GM18519 (cell line): ENCODE data around the gene TECPR2.
"Not testable (repeated sequence)": the region's sequence is repeated elsewhere in the genome, so short reads cannot be mapped to it uniquely, and the experiment has no call there.

Experiments used
- ATAC-seq: cut with Tn5 transposase; IDR thresholded peaks from one replicate; pipeline ENCODE4 v1.9.1; 2021; ENCODE audit warnings: mild to moderate bottlenecking, moderate library complexity; ENCODE audit not compliant: unreplicated experiment, low FRiP score

The TECPR2 gene

DNA sequence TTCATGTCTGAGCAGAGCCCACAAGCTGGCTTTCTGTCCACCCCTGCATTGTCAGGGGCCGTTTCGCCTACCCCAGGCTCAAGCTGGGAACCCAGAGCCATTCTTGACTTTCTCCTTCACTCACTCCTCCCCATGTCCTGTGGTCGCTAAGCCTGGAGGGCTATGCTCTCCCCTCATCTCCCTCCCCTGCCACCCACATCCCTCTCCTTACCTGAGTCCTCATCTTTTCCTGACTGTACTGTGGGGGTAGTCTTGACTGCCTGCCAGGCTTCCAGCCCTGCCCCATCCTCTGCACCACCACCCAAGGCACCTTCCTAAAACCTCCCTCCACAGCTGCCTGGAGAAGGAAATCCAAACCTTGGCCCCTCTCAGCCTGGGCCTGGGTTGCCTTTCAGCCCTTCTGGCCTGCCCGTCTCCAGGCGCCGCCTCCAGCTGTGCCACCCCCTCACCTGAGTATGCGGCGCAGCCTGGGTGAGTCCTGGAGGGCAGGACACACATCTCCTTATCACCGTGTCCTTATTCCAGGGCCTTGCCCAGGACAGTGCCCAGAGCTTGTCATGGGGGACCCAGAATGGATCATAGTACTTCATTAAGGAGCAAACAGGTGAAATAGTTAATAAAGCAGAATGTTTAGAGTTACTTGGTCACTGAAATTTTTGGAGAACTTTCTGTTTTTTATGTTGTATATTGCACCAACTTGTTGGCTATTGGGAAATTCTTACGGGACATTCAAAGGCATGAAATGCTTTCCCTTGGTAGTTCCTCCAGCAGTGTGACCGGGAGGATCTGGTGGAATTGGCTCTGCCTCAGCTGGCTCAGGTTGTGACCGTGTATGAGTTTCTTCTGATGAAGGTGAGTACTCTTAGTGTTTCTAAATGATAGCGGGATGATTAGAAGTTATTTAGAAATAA, 28.7 kb upstream of the TECPR2 start:
- no peak for ATAC-seq

DNA sequence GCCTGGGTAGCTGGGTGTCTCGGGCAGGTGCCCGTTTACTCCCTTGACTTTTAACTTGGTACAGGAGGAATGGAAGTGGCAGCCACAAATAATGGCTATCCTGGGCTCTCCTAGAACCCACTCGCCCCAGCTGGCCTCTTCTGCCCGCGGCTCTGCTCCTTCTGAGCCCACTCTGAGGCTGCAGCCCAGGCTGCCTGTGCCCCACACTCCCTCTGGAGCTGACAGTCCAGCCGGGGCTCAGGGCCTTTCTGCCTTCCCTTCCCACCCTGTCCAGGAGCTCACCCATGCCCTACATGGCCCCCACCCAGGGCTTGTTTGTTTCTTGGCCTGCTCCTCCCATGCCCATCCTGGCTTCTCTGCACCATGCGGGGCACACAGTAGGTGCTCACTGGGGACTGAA, 27.6 kb upstream of the TECPR2 start:
- no peak for ATAC-seq

DNA sequence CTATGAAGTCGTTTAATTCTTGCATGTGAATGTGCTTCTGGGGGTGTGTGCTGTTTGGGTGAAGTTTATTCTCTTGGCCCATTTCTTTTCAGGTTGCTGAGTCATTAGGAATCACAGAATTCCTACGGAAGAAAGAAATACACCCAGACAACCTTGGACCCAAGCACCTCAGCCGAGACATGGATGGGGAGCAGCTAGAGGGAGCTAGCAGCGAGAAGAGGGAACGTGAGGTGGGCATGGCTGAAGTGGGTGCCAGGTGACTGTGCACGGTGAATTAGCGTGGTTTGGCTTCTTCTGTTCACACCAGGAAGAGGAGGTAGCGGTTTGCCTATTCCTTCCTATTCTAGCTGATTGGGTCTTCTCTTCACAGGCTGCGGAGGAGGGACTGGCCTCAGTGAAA, 24.0 kb upstream of the TECPR2 start:
- no peak for ATAC-seq

DNA sequence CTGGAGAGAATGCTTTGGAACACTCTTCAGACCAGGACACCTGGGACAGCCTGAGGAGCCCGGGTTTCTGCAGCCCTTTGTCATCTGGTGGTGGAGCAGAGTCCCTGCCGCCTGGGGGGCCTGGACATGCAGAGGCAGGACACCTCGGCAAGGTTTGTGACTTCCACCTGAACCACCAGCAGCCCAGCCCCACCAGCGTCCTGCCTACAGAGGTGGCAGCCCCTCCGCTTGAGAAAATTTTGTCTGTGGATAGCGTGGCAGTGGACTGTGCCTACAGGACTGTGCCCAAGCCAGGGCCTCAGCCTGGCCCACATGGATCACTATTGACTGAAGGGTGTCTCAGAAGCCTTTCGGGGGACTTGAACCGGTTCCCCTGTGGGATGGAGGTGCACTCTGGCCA, 21.2 kb upstream of the TECPR2 start:
- no peak for ATAC-seq

DNA sequence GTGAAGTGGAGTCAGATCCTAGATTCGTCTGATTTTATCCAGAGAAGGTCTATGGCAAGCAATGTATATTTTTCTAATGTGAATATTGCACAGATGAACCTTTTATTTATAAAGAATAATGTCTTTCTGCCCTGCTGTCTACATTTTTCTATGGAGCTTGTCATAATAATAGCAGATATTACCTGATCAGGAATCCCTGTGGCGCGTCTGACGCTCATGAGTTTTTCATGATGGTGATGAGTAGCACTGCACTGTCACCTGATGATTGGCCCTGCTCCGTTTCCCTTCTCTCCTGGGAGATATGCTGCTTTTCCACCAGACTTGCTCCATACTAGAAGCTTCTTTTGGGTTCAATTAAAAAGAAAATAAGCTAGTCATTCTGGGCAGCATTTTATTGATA, 20.5 kb upstream of the TECPR2 start:
- ATAC-seq, result no peak

DNA sequence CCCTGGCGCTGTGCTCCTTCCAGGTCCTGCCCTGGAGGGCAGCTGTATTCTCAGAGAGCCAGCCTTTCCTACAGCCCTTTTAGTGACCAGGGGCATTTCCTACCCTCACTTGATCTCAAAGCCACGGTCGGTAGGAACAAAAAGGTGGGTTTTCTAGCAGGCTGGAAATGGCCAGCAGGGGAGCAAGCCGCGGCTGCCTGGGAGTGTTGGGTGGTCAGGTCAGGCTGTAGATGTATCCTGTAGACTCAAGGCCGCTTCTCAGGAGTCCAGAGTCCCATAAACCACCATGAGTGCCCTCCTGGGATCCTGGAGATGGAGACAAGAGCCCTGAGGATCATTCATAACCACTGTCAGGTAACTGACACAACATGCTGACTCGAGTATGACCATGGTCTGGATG, 18.7 kb upstream of the TECPR2 start:
- no peak for ATAC-seq

DNA sequence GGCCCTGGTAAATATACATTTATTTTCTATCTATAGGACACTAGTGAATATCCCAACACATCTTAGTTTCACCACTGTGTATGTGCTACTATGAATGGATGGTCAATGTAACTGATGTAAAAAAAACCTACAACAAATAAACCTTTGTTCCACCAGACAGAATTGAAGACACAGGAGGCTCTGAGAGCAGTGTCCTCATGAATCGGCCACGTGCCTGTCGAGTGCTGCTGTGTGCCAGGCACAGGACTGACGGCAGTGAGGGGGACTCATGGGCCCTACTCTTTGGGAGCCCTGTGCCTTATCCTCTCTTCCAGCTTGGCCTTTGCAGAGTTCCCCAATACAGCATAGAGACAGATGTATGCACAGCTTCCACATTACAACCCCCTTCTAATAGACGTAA, 18.3 kb upstream of the TECPR2 start:
- ATAC-seq, result no peak

DNA sequence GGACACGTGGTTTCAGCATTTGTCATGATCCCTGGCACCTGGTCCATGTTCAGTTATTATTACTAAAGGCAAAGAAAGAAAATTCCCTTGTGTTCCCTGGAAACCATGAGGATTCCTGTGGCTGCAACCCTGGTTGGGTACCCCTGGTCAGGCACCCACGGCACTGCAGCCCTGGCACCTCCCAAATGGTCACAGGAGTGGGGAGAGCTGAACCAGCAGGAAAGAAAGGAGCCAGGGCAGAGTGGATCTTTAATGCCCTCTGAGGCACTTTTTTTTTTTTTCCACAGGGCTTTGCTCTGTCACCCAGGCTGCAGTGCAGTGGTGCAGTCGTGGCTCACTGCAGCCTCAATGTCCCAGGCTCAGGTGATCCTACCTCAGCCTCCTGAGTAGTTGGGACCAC, 17.5 kb upstream of the TECPR2 start:
- ATAC-seq, result no peak

DNA sequence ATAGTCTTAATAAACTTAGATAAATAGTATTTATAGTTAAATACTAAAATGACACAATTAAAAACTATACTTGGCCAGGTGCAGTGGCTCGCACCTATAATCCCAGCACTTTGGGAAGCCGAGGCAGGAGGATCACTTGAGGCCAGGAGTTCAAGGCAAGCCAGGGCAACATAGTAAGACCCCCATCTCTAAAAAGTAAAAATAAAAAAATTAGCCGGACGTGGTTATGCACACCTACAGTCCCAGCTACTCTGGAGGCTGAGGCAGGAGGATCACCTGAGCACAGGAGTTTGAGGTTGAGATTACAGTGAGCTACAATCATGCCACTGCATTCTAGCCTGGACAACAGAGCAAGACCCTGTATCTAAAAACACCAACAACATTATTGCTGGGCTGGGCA, 16.1 kb upstream of the TECPR2 start:
- ATAC-seq, result no peak

DNA sequence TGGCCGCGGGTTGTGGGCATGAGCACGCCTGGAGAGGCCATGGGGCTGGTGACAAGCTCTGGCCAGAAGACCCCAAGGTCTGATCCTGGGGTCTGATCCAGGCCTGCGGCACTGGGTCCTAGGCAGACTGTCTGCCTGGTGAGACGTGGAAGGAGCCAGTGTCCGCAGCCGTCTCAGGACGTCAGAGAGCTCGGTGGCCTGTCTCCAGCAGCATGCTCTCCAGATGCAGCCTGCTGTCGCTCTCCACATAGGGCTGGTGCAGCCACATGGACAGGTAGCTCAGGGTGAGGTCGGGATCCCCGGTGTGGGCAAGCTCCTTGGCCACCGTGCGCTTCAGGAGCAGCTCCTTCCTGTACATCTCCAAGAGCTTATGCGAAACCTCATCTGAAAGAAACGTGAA, 14.4 kb upstream of the TECPR2 start:
- ATAC-seq, result no peak

DNA sequence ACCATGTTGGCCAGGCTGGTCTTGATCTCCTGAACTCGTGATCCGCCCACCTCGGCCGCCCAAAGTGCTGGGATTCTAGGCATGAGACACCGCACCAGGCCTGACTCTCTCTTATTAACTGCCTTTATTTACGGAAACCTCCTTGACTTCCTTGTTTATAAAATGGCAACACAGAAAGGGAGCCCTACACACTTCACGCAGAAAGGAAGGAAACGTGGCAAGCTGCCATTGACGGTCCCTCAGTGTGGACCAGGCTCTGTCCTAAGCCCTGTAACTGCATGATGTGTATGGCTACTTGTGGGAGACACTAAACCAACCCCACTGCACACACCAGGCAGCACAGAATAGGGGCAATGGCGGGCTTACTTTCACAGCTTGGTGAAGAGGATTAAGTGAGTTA, 11.7 kb upstream of the TECPR2 start:
- no peak for ATAC-seq

DNA sequence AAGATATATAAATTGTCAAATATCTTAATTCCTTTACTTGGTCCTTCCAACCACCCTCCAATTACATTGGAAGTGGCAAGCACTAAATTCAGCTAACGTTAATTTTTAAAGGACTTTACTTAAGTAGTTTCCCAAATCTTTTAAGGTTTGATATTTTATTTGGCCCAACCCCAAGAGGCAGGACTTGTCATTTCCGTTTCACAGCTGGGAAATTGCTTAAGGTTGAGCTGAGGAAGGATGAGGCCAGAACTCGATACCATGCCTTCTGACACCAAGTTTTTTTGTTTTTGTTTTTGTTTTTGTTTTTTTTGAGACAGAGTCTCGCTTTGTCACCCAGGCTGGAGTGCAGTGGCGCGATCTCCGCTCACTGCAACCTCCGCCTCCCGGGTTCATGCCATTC, 11.1 kb upstream of the TECPR2 start:
- ATAC-seq, result not testable (repeated sequence)

DNA sequence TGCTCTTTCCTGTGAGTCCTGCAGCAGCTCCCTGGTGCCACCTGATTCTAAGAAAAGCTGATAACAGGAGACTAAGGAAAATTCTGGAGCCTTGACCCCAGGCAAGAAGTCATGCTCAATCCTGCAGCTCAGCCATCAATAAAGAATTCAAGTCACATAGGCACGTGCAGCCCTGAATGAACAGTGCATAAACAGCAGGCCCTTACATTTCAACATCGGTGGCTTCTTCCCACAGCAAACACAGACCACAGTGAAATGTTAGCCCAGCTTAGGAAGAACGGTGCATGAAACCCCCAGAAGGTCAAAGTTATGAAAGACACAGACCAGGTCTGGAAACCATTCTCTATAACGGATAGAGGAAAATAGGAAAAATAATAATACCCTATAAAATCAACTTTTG, 10.5 kb upstream of the TECPR2 start:
- no peak for ATAC-seq

DNA sequence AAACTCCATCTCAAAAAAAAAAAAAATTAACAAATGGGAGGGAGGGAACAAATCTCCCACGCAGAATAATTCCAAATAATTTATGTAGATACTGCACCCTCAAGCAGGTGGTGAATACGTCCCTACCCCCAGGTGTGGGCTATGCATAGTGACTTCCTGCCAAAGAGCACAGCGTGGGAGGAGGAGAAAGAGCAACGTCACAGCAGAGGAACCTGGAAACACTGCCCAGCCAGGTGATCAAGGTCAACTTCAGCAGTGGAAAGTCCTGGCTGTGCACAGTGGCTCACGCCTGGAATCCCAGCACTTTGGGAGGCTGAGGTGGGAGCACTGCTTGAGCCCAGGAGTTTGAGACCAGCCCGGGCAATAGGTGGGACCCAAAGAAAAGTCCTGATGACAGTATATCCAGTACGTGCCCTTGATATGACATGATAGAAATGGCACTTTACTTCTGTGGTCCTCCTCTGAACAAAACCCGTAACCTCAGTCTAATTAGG, 9.6 kb upstream of the TECPR2 start:
- no peak for ATAC-seq

DNA sequence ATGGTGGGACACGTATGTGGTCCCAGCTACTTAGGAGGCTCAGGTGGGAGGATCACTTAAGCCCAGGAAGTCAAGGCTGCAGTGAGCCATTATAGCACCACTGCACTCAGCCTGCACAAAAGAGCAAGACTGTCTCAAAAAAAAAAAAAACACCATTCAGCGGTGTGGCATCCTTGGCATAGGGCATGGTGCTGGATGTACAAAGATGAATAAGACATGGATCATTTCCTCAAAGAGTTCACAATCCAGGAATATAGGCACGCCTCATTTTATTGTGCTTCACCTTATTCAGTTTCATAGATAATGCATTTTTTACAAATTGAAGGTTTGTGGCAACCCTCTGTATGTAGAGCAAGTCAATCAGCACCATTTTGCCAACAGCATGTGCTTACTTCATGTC, 6.5 kb upstream of the TECPR2 start:
- no peak for ATAC-seq

DNA sequence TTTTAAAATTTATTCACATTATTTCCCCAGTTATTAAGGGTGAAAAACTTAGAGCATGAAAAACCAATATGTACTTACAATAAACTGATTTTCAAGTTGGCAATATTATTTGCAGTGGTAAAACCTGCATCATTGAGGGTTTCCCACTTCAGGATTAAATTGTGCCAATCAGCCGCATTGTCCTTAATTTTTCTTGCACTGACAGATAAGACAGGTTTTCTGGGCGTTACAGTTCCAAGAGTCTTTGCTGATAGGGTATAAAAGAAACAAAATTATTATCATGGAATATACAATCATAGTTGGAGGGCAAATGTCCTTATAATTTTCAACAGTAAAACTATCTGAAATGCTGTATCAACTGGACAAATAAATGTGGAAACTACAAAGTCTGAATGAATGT, 3.4 kb upstream of the TECPR2 start:
- ATAC-seq, result no peak

DNA sequence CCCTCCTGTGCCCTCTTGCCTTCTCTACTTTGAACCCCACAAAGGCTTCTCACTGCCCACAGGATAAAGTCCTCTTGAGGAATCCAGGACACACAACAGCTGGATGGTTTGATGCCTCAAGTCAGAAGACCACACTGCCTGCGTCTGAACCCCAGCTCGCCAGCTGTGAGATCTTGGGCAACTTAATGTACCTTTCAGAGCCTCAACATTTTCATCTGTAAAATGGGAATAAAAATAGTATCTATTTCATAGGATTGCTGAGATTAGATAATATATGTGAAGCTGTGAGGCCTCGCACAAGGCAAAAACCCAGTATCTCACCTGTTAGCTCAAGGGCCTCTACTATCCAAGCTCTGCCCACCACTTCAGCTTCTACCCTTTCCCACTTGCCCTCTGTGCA, 2.4 kb upstream of the TECPR2 start:
- no peak for ATAC-seq

DNA sequence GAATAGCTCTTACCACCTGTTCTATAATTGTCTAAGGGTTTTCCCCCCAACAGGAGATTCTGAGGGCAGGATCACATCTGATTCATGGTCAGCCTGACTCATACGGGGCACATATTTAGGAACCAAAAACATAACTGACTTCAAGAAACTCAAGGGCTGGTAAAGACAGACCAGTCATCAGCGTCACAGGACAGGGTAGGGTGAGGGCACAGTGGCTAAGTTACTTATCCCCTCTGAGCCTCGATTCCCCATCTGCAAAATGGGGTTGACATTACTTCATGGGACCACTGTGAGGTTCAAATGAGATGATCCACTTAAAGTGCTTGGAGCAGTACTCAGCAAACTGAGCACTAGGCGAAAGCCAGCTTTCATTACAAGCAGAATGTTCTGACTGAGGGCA, 657 bp upstream of the TECPR2 start:
- ATAC-seq, result no peak

DNA sequence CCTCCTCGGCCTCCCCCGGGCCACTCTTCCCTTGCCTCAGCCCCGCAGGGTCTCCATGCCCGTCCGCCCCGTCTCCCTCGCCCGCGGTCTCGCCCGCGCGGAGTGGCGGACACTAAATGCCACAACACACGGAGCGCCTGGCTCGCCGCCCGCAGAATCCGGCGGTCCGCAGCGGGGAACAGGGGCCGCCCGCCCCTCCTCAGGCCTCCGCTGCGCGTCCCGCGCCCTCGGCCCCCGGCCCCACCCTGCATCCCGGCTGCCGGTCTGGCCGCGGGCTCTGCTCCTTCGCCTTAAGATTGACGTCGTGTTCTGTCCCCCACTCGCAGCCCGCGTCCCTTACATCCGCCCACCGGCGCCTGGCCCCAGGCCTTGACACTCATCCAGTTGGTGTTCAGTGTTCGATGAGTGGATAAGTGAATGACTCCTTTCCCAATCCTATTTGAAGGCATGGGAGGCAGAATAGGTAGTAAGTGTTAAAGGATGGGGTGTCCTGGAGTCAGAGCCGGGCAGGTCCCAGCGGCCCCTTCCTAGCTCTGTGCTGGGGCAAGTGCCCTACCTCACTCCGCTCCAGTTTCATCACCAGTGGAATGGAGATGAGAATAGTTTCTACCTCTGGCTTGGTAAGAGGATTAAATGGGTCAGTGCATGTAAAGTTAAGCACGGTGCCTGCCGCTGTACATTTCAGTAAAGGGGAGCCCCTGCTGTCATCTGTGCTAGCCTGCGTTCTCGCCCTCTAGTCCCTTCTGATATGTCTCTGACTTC, 622 bp downstream of the TECPR2 start:
- ATAC-seq, result no peak

DNA sequence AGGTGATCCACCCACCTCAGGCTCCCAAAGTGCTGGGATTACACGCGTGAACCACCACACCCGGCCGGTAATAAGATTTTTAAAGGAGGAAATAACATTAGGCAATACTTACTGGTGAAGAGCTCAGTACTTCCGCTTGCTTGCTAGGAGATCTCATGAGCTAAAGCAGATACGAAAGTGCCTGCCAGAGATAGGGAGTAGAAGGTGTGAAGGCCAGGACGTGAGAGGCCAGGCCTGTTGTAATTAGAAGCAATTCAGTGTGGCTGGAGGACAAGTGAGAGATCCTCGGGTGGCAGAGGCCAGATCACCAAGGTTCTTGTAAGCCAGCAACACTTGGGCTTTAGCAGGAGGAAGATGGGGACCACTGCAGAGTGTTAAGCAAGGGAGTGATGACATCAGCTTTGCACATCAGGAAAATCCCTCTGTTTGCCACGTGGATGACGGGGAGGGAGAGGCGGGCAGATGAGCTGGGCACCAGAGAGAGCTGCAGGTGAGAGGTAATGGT, 7.6 kb downstream of the TECPR2 start:
- no peak for ATAC-seq

DNA sequence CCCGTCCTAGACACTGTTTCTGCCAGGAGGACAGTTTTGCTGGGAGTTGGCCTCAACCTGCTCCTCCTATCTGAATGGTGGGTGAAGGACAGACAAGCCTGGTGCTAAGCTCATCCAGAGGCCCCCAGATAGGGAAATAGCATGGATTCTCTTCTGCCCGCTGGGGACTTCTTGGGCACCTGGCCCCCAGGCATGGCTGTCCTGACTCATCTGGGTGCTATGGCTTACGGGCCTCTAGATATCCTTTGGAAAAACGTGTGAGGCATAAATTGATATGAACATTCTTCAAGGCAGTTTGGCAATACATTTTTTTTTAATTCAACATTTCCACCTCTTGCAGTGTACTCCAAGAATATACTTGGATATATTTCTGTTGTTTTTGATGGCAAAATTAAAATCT, 8.6 kb downstream of the TECPR2 start:
- ATAC-seq, result no peak

DNA sequence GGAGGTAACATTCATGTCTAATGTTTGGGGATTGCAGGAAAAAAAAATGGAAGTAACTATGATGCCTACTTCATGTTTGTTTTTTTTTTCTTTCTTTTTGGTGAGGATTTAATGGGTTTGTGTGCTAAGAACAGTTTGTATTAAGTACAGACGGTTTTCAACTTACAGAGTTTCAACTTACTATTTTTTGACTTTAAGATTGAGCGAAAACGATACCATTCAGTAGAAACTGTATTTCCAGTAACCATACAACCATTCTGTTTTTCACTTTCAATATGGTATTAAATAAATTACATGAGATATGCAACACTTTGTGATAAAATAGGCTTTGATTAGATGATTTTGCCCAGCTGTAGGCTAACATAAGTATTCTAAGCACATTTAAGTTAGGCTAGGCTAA, 10.4 kb downstream of the TECPR2 start:
- no peak for ATAC-seq
